Measurements from ENCODE around the gene SBF1.
A peak's percentile ranks its signal among the peaks of the same experiment; 100 is the strongest.
"Not testable (repeated sequence)": the region's sequence is repeated elsewhere in the genome, so short reads cannot be mapped to it uniquely, and the experiment has no call there.

SBF1 gene, protein sequence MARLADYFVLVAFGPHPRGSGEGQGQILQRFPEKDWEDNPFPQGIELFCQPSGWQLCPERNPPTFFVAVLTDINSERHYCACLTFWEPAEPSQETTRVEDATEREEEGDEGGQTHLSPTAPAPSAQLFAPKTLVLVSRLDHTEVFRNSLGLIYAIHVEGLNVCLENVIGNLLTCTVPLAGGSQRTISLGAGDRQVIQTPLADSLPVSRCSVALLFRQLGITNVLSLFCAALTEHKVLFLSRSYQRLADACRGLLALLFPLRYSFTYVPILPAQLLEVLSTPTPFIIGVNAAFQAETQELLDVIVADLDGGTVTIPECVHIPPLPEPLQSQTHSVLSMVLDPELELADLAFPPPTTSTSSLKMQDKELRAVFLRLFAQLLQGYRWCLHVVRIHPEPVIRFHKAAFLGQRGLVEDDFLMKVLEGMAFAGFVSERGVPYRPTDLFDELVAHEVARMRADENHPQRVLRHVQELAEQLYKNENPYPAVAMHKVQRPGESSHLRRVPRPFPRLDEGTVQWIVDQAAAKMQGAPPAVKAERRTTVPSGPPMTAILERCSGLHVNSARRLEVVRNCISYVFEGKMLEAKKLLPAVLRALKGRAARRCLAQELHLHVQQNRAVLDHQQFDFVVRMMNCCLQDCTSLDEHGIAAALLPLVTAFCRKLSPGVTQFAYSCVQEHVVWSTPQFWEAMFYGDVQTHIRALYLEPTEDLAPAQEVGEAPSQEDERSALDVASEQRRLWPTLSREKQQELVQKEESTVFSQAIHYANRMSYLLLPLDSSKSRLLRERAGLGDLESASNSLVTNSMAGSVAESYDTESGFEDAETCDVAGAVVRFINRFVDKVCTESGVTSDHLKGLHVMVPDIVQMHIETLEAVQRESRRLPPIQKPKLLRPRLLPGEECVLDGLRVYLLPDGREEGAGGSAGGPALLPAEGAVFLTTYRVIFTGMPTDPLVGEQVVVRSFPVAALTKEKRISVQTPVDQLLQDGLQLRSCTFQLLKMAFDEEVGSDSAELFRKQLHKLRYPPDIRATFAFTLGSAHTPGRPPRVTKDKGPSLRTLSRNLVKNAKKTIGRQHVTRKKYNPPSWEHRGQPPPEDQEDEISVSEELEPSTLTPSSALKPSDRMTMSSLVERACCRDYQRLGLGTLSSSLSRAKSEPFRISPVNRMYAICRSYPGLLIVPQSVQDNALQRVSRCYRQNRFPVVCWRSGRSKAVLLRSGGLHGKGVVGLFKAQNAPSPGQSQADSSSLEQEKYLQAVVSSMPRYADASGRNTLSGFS (N-terminal part only)

DNA sequence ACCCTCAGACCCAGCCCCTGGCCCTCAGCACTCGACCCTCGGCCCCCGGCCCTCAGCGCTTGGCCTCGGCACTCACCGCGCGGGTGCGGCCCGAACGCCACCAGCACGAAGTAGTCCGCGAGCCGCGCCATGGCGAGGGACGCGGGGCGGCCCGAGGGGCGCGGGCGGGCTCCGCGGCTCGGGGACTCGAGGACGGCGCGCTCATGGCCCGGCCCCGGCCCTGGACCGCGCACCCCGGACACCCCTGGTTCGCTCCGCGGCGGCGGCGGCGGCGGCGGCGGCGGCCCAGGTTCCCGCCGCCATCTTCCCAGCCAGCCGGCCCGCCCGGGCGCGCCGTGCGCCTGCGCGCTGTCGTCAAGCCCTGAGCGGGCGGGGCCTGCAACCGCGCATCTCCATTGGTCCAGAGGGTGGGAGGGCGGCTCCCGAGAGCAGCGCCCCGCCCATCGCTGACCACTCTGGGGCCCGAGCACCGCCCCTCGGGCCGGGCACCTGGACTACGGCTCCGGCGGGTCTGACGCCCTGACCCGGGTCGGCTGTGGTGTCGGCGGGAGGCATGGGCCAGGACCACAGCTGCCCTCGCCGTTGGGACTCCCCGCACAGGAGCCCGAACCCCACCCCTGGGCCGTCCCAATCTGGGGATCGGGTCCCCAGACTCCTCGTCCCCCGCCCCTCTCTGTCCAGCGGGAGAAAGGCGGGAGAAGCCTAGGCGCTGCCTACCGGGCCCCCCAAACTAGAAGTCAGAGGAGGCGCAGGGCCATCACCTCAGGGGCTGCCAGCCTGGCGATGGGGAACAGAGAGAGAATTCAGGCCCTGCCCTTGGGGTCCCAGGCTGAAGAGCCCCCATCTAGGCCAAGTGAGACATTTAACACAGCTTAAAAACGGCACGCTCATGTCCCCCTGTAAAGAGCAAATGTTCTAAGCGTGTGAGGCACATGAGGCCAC is at the start of gene SBF1:
TSS of gene SBF1 (minus strand) at position 326 of the 942 bp plus-strand sequence. CDS start at position 131, 195 bp downstream.
- peak; percentile 96 for DNase-seq

DNA sequence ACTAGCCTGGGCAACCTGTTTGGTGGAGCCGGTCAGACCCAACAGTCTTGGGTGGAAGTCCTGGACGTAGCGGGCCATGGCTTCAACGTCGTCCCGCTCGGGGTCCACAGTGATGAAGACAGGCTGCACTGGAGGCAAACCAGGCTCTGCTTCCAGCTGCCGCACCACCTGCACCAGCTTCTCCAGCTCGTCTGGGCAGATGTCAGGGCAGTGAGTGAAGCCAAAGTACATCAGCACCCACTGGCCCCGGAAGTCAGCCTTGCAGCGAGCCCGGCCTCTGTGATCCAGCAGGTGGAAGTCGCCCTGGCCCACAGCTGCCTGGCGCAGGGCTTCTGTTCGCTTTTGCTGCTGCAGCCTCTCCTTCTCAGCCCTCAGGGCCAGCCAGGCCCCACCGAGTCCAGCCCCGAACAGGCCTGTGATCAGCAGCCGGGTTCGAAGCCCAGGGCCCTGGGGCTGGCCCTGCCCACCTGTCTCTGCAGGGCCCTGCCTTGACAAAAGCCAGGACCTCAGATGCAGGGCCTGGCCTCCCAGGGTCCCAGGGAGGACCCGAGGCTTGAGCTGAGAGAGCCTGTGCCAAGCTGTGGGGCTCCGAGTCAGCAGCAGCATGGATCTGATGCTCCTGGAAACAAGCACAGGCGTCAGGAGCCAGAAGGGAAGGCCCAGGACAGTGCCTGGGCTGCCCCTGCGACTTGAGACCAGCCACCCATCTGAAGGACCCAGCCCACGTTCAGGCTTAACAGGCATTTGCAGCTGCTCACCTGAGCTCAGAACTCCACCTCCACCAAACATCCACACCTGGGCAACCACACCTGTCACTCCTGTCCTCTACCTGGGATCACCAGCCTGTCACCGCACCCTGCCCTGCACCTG is 49.2 kb upstream of the SBF1 start:
- no peak for DNase-seq

DNA sequence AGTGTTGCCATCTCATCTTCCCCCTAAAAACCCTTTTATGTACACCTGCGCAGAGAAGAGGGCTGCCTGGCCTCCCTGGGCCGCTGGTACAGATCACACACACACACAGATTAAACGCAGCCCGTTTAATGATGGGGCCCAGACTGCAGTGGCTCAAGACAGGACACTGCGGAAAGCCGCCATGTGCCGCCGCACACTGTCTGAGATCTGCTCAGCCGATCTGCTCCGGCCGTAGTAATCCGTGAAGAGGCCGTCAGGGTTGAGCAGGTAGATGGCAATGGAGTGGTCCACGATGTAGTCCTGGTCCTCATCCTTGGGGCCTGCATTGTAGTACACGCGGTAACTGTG is 48.6 kb upstream of the SBF1 start:
- no peak for DNase-seq

DNA sequence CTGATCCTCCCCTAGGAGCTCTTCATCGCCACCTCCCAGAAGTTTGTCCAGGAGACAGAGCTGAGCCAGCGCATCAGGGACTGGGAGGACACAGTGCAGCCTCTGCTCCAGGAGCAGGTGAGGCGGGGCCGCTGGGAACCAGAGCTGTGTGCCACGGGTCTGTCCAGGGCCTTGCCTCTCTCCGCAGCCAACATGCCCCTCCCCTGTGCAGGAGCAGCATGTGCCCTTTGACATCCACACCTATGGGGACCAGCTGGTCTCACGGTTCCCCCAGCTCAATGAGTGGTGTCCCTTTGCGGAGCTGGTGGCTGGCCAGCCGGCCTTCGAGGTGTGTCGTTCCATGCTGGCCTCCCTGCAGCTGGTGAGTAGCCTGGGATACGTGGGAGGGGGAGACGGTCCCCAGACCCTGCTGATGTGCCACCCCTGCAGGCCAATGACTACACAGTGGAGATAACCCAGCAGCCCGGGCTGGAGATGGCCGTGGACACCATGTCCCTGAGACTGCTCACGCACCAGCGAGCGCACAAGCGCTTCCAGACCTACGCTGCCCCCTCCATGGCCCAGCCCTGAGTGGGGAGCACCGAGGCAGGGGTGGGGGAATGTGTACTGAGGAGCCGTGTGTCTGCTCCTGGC is 48.1 kb upstream of the SBF1 start:
- DNase-seq: no peak

DNA sequence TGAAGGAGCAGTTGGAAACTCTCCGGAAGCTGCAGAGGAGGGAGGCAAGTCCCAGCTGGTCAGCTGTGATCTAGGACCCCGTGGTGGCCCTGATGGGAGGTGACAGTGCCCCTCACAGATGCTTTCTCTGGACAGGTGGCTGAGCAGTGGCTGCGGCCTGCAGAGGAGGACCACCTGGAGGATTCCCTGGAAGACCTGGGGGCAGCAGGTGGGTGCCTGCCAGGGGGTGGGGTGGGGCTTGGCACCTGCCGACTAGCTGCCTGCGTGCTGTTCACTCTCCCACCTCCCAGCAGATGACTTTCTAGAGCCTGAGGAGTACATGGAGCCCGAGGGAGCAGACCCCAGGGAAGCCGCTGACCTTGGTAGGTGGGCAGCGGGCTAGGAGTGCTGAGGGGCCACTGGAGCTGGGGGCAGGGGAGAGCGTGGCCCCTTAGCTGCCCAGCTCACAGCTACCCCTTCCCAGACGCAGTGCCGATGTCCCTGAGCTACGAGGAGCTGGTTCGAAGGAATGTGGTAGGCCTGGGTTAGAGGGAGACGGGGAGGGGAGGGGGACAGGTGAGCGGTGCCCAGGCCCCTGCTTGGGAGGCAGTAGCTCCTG is 47.5 kb upstream of the SBF1 start:
- DNase-seq: no peak

DNA sequence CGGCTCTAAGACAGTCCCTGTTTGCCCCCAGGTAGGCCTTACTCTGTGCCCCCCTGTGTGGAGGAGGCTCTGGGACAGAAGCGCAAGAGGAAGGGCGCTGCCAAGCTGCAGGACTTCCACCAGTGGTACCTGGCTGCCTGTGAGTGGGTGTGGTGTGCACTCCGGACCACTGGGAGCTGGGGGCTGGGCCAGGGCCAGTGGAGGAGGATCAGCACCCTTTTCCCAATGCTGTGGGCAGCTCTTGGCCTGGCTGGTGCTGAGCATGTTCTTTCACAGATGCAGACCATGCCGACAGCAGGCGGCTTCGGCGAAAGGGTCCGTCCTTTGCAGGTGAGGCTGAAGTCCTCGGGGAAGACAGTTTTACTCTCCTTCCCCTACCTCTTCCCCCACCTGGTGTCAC is 46.9 kb upstream of the SBF1 start:
- no peak for DNase-seq

DNA sequence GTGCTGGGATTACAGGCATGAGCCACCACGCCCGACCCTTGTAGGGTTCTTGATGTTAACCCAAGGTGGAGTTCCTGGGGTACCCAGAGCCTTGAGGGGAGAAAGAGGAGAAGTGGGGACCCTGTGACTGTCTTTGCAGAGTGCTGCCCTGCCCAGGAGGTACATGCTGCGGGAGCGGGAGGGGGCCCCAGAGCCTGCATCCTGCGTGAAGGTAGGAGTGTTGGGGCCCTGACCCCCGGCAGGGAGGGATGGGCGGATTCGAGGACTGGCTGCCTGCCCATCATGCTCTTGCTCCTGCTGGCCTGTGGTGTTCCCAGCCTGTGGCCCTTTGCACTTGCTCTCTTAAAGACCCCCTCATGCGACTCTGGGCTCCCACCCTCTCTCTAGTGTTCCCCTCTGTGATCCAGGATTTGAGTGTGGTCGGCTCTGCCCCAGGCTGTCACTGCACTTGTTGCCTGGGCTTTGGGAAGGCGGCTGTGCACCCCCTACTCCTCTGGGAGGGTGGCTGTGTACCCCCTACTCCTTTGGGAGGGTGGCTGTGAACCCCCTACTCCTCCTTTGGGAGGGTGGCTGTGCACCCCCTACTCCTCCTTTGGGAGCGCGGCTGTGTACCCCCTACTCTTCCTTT is 46.1 kb upstream of the SBF1 start:
- DNase-seq: no peak

DNA sequence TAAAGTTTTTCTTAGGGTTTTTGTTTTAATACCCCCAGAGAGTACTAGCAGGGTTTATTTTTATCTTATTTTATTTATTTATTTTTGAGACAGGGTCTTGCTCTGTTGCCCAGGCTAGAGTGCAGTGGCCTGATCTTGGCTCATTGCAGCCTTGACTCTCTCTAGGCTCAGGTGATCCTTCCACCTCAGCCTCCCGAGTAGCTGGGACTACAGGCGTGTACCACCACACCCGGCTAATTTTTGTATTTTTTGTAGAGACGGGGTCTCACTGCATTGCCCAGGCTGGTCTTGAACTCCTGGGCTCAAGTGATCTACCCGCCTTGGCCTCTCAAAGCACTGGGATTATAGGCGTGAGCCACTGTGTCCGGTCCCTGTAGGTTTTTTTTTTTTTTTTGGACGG is 45.3 kb upstream of the SBF1 start:
- not testable (repeated sequence) for DNase-seq

DNA sequence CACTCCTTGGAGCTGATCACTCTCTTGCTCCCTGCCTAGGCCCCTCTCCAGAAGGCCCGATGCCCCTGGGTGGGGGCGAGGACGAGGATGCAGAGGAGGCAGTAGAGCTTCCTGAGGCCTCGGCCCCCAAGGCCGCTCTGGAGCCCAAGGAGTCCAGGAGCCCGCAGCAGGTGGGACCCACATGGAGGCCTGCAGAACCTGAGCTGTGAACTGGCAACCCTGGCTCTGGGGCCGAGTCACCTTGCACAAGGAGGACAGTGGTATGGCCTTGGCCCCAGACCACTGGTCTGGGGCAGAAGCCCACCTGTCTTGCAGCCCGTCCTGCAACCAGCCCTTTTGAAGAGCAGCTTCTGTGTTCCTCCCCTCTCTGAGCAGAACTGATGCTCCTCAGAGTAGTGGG is 44.3 kb upstream of the SBF1 start:
- no peak for DNase-seq

DNA sequence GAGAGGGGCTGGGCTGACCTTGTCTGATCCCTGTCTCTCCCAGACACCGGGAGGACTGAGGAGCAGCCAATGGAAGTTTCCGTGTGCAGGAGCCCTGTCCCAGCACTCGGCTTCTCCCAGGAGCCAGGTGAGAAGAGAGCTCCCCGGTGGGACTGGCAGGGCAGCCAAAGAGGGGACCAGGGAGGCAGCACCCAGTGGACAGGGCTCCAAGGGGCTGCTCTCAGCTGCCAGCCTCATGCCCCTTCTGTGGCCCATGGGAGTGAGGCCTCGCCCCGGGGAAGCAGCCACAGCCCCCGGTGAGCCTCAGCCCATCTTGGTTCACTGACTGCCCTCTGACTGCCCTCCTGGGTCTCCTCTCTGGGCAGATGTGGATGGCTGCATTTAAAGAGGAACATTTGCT is 43.8 kb upstream of the SBF1 start:
- DNase-seq: no peak

DNA sequence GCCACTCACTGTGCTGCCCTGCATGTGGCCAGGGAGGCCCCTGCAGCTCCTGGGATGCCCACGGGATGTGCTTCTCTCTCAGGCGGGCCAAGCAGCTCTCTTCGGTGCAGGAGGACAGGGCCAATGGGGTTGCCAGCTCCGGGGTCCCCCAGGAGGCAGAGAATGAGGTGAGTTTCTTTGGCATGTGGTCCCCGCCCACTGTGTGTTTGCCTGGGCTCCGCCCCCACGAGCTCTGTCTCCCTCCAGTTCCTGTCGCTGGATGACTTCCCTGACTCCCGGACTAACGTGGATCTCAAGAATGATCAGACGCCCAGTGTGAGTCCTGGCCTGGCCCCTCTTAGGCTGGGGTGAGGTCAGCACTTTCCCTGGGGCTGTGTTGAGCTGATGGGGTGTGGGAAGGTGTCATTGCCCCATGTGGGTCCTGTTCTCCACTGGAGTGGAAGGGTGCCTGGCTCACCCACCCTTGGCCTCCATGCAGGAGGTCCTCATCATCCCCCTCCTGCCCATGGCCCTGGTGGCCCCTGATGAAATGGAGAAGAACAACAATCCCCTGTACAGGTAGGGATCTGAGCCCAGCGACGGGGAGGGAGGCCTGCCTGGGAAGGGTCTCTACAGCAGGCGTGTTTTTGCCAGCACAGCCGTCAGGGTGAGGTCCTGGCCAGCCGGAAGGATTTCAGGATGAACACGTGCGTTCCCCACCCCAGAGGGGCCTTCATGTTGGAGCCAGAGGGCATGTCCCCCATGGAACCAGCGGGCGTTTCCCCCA is 42.8 kb upstream of the SBF1 start:
- DNase-seq: no peak

DNA sequence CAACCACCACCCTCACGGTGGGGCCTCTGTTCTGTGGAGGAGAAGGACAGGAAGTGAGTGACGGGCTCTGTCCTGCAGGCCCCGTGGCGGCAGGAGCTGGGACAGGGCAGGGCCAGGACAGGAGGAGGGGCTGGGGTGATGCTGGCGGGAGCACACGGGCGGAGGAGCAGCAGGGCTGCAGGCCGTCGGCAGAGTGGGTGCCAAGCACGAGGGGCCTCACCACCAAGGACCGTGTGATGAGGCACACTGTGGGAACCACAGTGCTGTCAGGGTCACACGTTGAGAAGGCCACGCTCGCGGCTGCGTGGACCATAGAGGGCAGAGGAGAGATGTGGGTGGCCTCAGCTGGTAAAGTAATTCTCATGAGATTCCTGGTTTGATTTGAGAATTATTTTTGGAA is 42.1 kb upstream of the SBF1 start:
- DNase-seq: no peak

DNA sequence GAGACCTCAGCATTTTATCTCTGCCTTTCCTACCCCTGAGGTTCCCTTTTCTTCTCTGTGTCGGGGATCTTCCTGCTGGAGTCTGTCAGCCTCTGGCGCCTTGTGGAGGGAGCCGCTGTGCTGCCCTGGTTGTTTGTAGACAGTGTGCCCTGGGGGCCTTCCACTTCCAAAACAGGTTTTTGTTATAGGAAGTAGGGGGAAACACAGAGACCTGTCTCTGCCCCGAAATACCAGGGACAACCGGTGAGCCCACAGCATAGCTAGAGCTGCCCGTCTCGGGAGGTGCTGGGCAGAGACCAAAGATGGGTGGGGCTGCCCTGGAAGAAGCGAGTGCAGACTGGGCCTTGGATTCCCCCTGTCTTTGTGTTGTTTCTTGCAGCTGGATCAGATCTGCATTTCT is 41.2 kb upstream of the SBF1 start:
- DNase-seq: no peak

DNA sequence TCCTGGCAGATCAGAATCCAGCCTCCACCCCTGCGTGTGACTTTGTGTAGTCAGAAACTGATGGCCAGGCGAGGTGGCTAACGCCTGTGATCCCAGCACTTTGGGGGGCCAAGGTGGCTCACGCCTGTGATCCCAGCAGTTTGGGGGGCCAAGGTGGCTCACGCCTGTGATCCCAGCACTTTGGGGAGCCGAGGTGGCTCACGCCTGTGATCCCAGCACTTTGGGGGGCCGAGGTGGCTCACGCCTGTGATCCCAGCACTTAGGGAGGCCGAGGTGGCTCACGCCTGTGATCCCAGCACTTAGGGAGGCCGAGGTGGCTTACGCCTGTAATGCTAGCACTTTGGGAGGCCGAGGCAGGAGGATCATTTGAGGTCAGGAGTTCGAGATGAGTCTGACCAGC is 38.3 kb upstream of the SBF1 start:
- DNase-seq: no peak

DNA sequence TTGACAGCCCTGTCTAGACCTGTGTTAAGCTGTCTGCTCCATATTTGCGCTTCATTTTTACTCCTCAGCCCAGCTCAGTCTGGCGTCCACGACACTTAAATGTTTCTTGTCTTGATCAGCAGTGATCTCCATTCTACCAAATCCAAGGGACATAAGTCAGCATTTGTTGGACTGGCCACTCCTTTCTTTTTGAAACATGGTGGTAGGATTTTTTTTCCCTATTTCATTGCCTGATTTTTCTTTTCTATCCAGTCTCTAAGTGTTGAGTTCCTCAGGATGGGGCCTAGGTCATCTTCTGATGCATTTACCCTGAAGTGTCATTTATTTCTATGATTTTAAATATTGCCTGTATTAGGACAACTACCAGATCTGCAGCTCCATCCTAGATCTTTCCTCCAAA is 34.1 kb upstream of the SBF1 start:
- DNase-seq: no peak

DNA sequence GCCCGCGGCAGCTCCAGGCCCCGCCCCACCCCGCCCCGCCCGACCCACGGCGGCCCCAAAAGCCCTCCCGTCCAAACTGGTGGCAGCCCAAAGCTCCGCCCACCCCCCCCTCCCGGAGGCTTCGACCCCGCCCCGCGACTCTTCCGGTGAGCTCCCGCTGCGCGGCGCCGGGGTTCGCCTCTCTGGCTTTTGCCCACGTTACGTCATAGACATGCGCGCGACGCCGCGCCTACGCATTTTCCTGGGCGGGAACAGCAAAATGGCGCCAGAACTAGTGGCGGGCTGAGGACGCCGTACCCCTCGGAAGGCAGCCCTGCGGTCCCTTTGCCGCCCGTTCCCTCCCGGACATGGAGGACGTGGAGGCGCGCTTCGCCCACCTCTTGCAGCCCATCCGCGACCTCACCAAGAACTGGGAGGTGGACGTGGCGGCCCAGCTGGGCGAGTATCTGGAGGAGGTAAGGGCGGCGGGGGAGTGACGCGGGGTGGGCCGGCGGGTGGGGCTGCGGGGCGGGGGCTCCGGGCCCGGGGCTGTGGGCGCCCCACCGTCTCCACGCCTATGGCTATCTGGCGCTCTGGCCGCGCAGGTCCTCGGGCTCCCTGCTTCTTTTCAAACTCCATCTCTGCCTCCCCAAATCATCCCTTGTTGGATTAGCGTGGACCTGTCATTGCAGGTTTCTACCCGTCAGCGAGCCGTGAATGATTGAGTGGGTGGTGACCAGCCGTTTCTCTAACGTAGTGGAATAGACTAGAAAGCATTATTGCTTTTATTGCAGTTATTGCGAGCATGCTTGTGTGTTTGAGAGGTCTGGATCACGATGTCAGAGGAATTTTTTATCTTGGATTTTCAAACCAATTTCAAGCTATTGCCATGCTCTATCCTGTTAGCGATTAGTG is 33.4 kb upstream of the SBF1 start, which contains the start of gene NCAPH2:
TSS of gene NCAPH2 (plus strand) at position 234 of the 894 bp plus-strand sequence. CDS start at position 348, 114 bp downstream.
- peak; percentile 99 for DNase-seq

DNA sequence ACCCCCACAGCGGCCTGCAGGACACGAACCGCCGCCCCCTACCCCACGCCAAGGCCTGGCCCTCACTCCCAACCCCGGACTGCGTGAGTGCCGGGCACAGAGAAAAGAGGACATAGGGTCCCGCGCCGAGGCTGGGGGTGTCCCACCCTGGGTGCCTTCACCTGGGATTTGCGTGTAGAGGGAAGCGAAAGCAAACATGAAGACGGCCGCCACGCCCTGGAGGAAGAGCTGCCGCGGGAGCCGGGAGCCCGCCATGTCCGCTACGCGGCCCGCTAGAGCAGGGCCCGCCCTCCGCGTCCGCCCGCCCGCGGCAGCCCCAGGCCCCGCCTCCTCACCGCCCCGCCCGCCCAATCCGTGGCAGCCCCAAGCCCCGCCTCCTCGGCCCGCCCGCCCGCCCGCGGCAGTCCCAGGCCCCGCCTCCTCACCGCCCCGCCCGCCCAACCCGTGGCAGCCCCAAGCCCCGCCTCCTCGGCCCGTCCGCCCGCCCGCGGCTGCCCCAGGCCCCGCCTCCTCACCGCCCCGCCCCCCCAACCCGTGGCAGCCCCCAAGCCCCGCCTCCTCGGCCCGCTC is 32.7 kb upstream of the SBF1 start, which contains the start of gene LMF2:
TSS of gene LMF2 (minus strand) at position 282 of the 570 bp plus-strand sequence. CDS start at position 255, 27 bp downstream.
- DNase-seq: no peak
